Smooth muscle cell (in vitro differentiated cells): ENCODE measurements around the gene GAREM2. TPM values are rescaled to one million over a fixed set of nuclear protein-coding genes. Genes with fewer than 3 reads are reported as not detected.

Source experiments
- DNase-seq: peaks from one replicate; lab custom pipeline; 2025; ENCODE audit not compliant: unreplicated experiment; lab: John Stamatoyannopoulos, UW
- H2AFZ ChIP-seq: fragments of 200-600 bp; sonication (generic); 2 replicates; pipeline ENCODE4 v1.6.0; 2016; ENCODE audit warnings: antibody characterized with exemption, low read depth, mild to moderate bottlenecking
- H3F3A ChIP-seq: fragments of 200-600 bp; sonication (generic); 2 replicates; pipeline ENCODE4 v1.6.0; 2017; ENCODE audit warnings: antibody characterized with exemption, low read depth
- H3K27ac ChIP-seq: fragments of 200-600 bp; sonication (generic); 2 replicates; pipeline ENCODE4 v1.5.1; 2016; ENCODE audit warnings: low read depth, mild to moderate bottlenecking
- H3K27me3 ChIP-seq: fragments of 200-600 bp; sonication (generic); 2 replicates; pipeline ENCODE4 v1.6.1; 2016; ENCODE audit warnings: low read depth, mild to moderate bottlenecking
- H3K36me3 ChIP-seq: fragments of 200-600 bp; sonication (generic); 2 replicates; pipeline ENCODE4 v1.5.1; 2016; ENCODE audit warnings: low read depth
- H3K4me1 ChIP-seq: fragments of 200-600 bp; sonication (generic); 2 replicates; pipeline ENCODE4 v1.5.1; 2016; ENCODE audit warnings: low read depth
- H3K4me2 ChIP-seq: fragments of 200-600 bp; sonication (generic); 2 replicates; pipeline ENCODE4 v1.6.0; 2016; ENCODE audit warnings: mild to moderate bottlenecking
- H3K4me3 ChIP-seq: fragments of 200-600 bp; sonication (generic); 2 replicates; pipeline ENCODE4 v1.5.1; 2016; ENCODE audit warnings: mild to moderate bottlenecking
- H3K79me2 ChIP-seq: fragments of 200-600 bp; sonication (generic); 2 replicates; pipeline ENCODE4 v1.6.0; 2016; ENCODE audit warnings: low read depth, mild to moderate bottlenecking
- H3K9ac ChIP-seq: fragments of 200-600 bp; sonication (generic); 2 replicates; pipeline ENCODE4 v1.6.0; 2016; ENCODE audit warnings: low read depth
- H3K9me3 ChIP-seq: fragments of 200-600 bp; sonication (generic); replicated peaks from 2 replicates; pipeline ENCODE4 v1.5.1; 2016; ENCODE audit warnings: low read depth
- H4K20me1 ChIP-seq: fragments of 200-600 bp; sonication (generic); 2 replicates; pipeline ENCODE4 v1.6.0; 2016; ENCODE audit warnings: low read depth
- WGBS: methylation state at CpG from one replicate; pipeline ENCODE4 v1.1.7; 2016; ENCODE audit warnings: low lambda C conversion rate; 5-methylcytosine and 5-hydroxymethylcytosine counted together
- polyA plus RNA-seq: library from polyadenylated mRNA; unstranded; fragments of >200 nt; fragmentation: Nextera tagmentation; extraction: Ambion mirVana; gene quantifications from 2 replicates; pipeline ENCODE4 v1.2.1, GENCODE V29; 2016
- total RNA-seq: library from RNA; depleted of rRNA; stranded (reverse); fragments of >200 nt; gene quantifications from 2 replicates; pipeline ENCODE4 v1.2.3, GENCODE V29; 2014
- TF ChIP-seq, protein P1 (sequence below): fragments of 200-600 bp; sonication (generic); IDR thresholded peaks from 2 replicates; pipeline ENCODE4 v1.5.1; 2017; ENCODE audit warnings: borderline replicate concordance, mild to moderate bottlenecking, antibody characterized with exemption; ENCODE audit not compliant: insufficient read depth, poor library complexity, severe bottlenecking

GAREM2 gene
- total and polyA plus RNA-seq, 2 experiments from 2014 or later = 2.9 to 16.2 TPM

- no peaks in the 10 kb centered on the region for H4K20me1 ChIP-seq
- H3K36me3 ChIP-seq = no peaks in the 10 kb centered on the region
- no peak overlapping the region for H3K4me3 ChIP-seq
- H3K9me3 ChIP-seq = no peaks in the 10 kb centered on the region
- H3K27ac ChIP-seq = no peak overlapping the region
- no peak overlapping the region for H3K4me2 ChIP-seq
- H3K27me3 ChIP-seq = no peaks in the 10 kb centered on the region
- H3K4me1 ChIP-seq = no peaks in the 10 kb centered on the region
- TF ChIP-seq, protein P1, sequence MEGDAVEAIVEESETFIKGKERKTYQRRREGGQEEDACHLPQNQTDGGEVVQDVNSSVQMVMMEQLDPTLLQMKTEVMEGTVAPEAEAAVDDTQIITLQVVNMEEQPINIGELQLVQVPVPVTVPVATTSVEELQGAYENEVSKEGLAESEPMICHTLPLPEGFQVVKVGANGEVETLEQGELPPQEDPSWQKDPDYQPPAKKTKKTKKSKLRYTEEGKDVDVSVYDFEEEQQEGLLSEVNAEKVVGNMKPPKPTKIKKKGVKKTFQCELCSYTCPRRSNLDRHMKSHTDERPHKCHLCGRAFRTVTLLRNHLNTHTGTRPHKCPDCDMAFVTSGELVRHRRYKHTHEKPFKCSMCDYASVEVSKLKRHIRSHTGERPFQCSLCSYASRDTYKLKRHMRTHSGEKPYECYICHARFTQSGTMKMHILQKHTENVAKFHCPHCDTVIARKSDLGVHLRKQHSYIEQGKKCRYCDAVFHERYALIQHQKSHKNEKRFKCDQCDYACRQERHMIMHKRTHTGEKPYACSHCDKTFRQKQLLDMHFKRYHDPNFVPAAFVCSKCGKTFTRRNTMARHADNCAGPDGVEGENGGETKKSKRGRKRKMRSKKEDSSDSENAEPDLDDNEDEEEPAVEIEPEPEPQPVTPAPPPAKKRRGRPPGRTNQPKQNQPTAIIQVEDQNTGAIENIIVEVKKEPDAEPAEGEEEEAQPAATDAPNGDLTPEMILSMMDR = no peak
- no peak for DNase-seq
- WGBS = 95% methylated on average over 7 of the region's 7 CpGs
- no peak overlapping the region for H2AFZ ChIP-seq
- no peaks in the 10 kb centered on the region for H3K79me2 ChIP-seq
- H3F3A ChIP-seq = no peaks in the 10 kb centered on the region
- no peak overlapping the region for H3K9ac ChIP-seq
Observed at GRCh38 chr2:26161926-26162325, 11.0 kb upstream of the GAREM2 start.

GRCh38 chr2:26162963-26163362 is 9.9 kb upstream of the GAREM2 start:
- Histone ChIP-seq H2AFZ (no peak overlapping the region), H3K79me2 (no peaks in the 10 kb centered on the region), H3K27me3 (no peaks in the 10 kb centered on the region), H3K27ac (no peak overlapping the region), H3K9ac (no peak overlapping the region), H3K4me3 (no peak overlapping the region), H3K36me3 (no peaks in the 10 kb centered on the region), H3K4me2 (no peak overlapping the region), H3K9me3 (no peaks in the 10 kb centered on the region), H3F3A (no peaks in the 10 kb centered on the region), H4K20me1 (no peaks in the 10 kb centered on the region), H3K4me1 (no peaks in the 10 kb centered on the region)
- 95% methylated on average over 10 of the region's 10 CpGs for WGBS
- TF ChIP-seq, protein P1 = no peak
- DNase-seq = no peak

DNA sequence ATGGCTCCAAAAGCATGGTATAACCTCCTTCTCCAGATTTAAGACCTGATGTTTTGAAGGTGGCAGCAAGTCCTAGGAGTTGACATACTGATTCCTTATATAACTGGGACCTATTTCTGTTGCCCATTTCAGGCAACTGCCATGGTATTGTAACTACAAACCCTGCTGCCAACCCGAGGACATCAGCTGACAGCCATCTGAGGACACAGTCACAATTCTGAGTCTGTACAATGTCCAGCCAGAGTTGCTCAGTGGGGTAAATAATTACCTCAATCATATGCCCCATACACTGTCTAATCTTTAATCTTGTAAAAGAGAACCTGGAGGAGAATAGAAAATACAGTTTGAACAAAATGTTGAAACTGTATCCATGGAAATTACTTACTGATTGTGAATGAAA is 8.7 kb upstream of the GAREM2 start:
- H3K9me3 ChIP-seq = no peaks in the 10 kb centered on the region
- no peaks in the 10 kb centered on the region for H3K4me1 ChIP-seq
- TF ChIP-seq, protein P1 = no peak
- no peak overlapping the region for H3K27ac ChIP-seq
- H3K4me2 ChIP-seq = no peak overlapping the region
- H4K20me1 ChIP-seq = no peaks in the 10 kb centered on the region
- H3K27me3 ChIP-seq = no peaks in the 10 kb centered on the region
- no peaks in the 10 kb centered on the region for H3F3A ChIP-seq
- H3K79me2 ChIP-seq = no peaks in the 10 kb centered on the region
- whole genome bisulfite sequencing = 76% methylated on average over 1 of the region's 1 CpG
- no peaks in the 10 kb centered on the region for H3K36me3 ChIP-seq
- H3K4me3 ChIP-seq = no peak overlapping the region
- DNase-seq = no peak
- no peak overlapping the region for H3K9ac ChIP-seq
- H2AFZ ChIP-seq = no peak overlapping the region

DNA sequence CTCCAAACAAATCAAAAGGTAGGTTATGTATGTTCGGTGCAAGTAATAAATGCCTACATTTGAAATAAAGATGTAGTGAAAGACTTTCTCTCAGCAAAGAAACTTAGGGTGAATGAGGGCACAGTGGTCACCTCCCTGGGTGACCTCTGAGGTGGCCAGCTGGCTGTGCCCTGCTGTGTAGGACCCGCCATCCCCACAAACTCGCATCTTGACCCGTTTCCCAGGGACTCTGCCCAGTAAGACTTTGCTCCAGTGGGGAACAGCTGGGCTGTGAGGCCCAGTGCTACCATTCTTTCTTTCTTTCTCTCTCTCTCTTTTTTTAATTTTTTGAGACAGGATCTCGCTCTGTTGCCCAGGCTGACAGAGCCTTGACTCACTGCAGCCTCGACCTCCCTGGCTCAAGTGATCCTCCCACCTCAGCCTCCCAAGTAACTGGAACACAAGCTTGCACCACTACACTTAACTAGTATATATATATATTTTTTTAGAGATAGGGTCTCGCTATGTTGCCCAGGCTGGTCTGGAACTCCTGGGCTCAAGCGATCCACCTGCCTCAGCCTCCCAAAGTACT is 8.2 kb upstream of the GAREM2 start:
- no peak for DNase-seq

More for the DNA sequence above, 8.2 kb upstream of the GAREM2 start:
- TF ChIP-seq, protein P1 = no peak
- no peaks in the 10 kb centered on the region for H3K4me1 ChIP-seq
- no peaks in the 10 kb centered on the region for H3K79me2 ChIP-seq
- no peak overlapping the region for H3K4me3 ChIP-seq
- no peaks in the 10 kb centered on the region for H4K20me1 ChIP-seq
- no peak overlapping the region for H3K4me2 ChIP-seq
- no peak overlapping the region for H3K27ac ChIP-seq
- no peaks in the 10 kb centered on the region for H3K36me3 ChIP-seq
- WGBS = 92% methylated on average over 8 of the region's 8 CpGs
- no peak overlapping the region for H3K9ac ChIP-seq
- H3K9me3 ChIP-seq = no peaks in the 10 kb centered on the region
- H2AFZ ChIP-seq = no peak overlapping the region
- no peaks in the 10 kb centered on the region for H3F3A ChIP-seq
- no peaks in the 10 kb centered on the region for H3K27me3 ChIP-seq
